Measurements from ENCODE around the gene SNX32. TPM values are rescaled to one million over a fixed set of nuclear protein-coding genes. Genes with fewer than 3 reads are reported as not detected.
"Not testable (repeated sequence)": the region's sequence is repeated elsewhere in the genome, so short reads cannot be mapped to it uniquely, and the experiment has no call there.

Gene SNX32
- polyA plus RNA-seq, 1 donor from 2014 or later: 0.78 TPM

- Mint-ChIP-seq H3K9me3 (no peaks in the 10 kb centered on the region), H3K27me3 (peaks cover 1% of the 10 kb centered on the region), H3K36me3 (no peaks in the 10 kb centered on the region), H3K4me1 (peaks cover 0 to 6% (median 6%) of the 10 kb centered on the region in 3 donors), H3K27ac (no peak overlapping the region), H3K4me3 (no peak overlapping the region)
Observed at GRCh38 chr11:65834202-65834601, 439 bp downstream of the SNX32 start.

DNA sequence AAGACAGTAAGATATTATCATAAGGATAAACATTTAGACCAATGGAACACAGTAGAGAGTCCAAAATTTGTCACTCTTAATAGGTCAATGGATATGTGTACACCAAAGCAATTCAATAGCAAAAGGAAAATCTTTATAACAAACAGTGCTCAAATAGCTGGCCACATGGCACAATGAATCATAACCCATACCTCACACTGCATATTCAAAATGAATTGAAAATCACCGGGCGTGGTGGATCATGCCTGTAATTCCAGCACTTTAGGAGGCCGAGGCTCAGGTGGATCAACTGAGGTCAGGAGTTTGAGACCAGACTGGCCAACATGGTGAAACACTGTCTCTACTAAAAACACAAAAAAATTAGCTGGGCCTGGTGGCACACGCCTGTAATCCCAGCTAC, 8.4 kb downstream of the SNX32 start:
- no peaks in the 10 kb centered on the region for H3K9me3 Mint-ChIP-seq
- no peak overlapping the region for H3K27ac Mint-ChIP-seq
- no peaks in the 10 kb centered on the region for H3K4me1 Mint-ChIP-seq
- no peaks in the 10 kb centered on the region for H3K36me3 Mint-ChIP-seq
- H3K27me3 Mint-ChIP-seq: no peaks in the 10 kb centered on the region
- H3K4me3 Mint-ChIP-seq: no peak overlapping the region

- H3K9me3 Mint-ChIP-seq: no peaks in the 10 kb centered on the region
- no peaks in the 10 kb centered on the region for H3K4me1 Mint-ChIP-seq
- no peaks in the 10 kb centered on the region for H3K36me3 Mint-ChIP-seq
- H3K27me3 Mint-ChIP-seq: no peaks in the 10 kb centered on the region
- H3K27ac Mint-ChIP-seq: no peak overlapping the region
- H3K4me3 Mint-ChIP-seq: no peak overlapping the region
Observed at GRCh38 chr11:65843811-65844210, 10.0 kb downstream of the SNX32 start.

DNA sequence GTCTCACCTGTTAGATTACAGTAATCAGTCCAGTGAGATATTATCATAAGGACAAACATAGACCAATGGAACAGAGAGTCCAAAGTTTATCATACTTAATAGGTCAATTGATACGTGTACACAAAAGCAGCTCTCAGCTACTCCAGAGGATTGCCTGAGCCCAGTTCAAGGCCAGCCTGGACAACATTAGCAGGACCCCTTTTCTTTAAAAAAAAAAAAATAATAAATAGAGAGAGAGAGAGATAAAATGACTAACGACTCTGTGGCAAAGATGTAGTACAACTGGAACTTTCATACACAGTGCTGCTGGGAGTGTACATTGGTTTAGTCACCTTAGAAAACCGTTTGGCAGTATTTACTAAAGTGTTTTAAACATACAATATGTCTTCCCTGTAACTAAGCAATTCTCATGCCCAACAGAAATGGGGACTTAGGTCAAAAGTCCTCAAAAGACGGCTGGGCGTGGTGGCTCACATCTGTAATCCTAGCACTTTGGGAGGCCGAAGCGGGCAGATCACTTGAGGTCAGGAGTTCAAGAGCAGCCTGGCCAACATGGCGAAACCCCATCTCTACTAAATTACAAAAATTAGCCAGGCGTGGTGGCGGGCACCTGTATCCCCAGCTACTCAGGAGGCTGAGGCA, 10.6 kb downstream of the SNX32 start:
- Mint-ChIP-seq H3K36me3 (no peaks in the 10 kb centered on the region), H3K9me3 (no peaks in the 10 kb centered on the region), H3K27ac (no peak overlapping the region), H3K4me1 (no peaks in the 10 kb centered on the region), H3K4me3 (no peak overlapping the region), H3K27me3 (no peaks in the 10 kb centered on the region)

- Mint-ChIP-seq H3K27ac (no peak overlapping the region), H3K9me3 (no peaks in the 10 kb centered on the region), H3K4me3 (no peak overlapping the region), H3K4me1 (peaks cover 0 to 5% (median 2%) of the 10 kb centered on the region in 3 donors), H3K27me3 (no peaks in the 10 kb centered on the region), H3K36me3 (no peaks in the 10 kb centered on the region)
Observed at GRCh38 chr11:65847746-65848145, 14.0 kb downstream of the SNX32 start.

DNA sequence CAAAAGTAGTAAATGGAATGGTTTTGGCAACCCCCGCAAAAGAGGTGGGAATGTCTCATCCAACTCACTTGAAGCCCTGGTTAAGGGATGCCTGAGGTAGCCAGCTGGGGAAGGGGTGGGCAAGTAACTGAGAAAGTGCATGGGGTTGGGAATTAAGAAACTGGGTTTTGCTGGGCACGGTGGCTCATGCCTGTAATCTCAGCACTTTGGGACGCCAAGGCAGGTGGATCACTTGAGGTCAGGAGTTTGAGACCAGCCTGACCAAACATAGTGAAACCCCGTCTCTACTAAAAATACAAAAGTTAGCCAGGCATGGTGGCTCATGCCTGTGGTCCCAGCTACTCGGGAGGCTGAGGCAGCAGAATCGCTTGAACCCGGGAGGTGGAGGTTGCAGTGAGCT, 14.9 kb downstream of the SNX32 start:
- not testable (repeated sequence) for H3K4me3 Mint-ChIP-seq, H3K9me3 Mint-ChIP-seq, H3K4me1 Mint-ChIP-seq, H3K36me3 Mint-ChIP-seq, H3K27me3 Mint-ChIP-seq
- H3K27ac Mint-ChIP-seq: peak overlapping the region in 1 of 3 donors; percentile 46

- H3K4me3 Mint-ChIP-seq: no peak overlapping the region
- peaks cover 6 to 7% (median 7%) of the 10 kb centered on the region in 3 donors for H3K4me1 Mint-ChIP-seq
- peaks cover 3% of the 10 kb centered on the region for H3K36me3 Mint-ChIP-seq
- no peaks in the 10 kb centered on the region for H3K9me3 Mint-ChIP-seq
- H3K27me3 Mint-ChIP-seq: no peaks in the 10 kb centered on the region
- peak overlapping the region in 1 of 3 donors; percentile 23 for H3K27ac Mint-ChIP-seq
Observed at GRCh38 chr11:65849366-65849765, 15.6 kb downstream of the SNX32 start.

DNA sequence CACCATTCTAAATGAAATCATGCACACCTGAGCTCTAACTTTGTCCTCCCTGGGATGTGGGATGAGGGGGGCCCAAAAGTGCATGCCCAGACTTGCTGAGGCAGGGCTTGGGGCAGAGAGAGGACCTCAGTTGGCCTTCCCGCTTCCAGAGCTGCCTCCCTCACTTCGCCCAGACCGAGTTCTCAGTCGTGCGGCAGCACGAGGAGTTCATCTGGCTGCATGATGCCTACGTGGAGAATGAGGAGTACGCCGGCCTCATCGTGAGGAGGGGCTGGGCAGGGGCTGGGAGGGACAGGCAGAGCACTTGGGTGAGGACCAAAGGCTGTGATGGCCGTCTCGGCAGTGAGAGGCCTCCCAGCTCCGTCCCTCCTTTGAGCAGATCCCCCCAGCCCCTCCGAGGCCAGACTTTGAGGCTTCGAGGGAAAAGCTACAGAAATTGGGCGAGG, 16.0 kb downstream of the SNX32 start:
- peak overlapping the region in 1 of 3 donors; percentile 23 for H3K27ac Mint-ChIP-seq
- peaks cover 4% of the 10 kb centered on the region for H3K36me3 Mint-ChIP-seq
- H3K4me1 Mint-ChIP-seq: peaks cover 10 to 12% (median 10%) of the 10 kb centered on the region in 3 donors
- H3K27me3 Mint-ChIP-seq: no peaks in the 10 kb centered on the region
- peak overlapping the region in 1 of 4 donors; percentile 20 for H3K4me3 Mint-ChIP-seq
- no peaks in the 10 kb centered on the region for H3K9me3 Mint-ChIP-seq

DNA sequence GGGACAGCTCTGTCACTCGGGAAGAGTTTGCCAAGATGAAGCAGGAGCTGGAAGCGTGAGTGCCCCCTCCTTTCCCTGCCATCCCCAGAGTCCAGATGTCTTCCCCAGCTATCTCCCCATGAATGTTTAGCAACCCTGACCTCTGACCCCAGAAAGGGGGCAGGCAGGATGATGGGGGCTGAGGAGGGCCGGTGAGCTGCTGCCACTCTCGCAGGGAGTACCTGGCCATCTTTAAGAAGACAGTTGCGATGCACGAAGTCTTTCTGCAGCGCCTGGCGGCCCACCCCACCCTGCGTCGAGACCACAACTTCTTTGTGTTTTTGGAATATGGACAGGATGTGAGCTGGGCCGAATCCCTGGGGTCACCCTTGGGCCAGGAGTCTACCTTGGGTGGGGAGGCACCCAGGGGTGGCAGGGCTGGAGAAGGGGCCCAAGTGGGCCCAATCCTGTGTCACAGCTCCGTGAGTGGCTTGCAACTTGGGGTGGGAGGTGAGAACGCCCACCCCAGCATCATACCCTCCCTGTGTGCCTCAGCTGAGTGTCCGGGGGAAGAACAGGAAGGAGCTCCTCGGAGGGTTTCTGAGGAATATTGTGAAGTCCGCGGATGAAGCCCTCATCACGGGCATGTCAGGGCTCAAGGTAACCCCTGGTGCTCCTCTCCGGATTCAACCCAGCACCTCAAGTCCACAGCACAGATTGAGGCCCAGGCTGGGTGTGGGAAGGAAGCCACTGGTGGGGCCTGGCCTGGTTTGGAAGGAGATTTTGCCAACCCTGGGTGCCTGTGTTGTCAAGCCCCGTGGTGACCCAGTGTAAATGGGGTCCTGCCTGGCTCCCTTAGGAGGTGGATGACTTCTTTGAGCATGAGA, 16.7 kb downstream of the SNX32 start:
- Mint-ChIP-seq H3K36me3 (peaks cover 5% of the 10 kb centered on the region), H3K27me3 (no peaks in the 10 kb centered on the region), H3K27ac (no peak overlapping the region), H3K9me3 (no peaks in the 10 kb centered on the region), H3K4me1 (peaks cover 12 to 14% (median 13%) of the 10 kb centered on the region in 3 donors), H3K4me3 (peak overlapping the region in 1 of 4 donors; percentile 20)

GRCh38 chr11:65851083-65851579, 17.4 kb downstream of the SNX32 start:
- H3K9me3 Mint-ChIP-seq: no peaks in the 10 kb centered on the region
- H3K4me1 Mint-ChIP-seq: peaks cover 13 to 21% (median 17%) of the 10 kb centered on the region in 3 donors
- no peaks in the 10 kb centered on the region for H3K27me3 Mint-ChIP-seq
- H3K36me3 Mint-ChIP-seq: peaks cover 6% of the 10 kb centered on the region
- no peak overlapping the region for H3K4me3 Mint-ChIP-seq
- H3K27ac Mint-ChIP-seq: peak overlapping the region in 1 of 3 donors; percentile 31

- peak overlapping the region in 1 of 4 donors; percentile 76 for H3K4me3 Mint-ChIP-seq
- no peaks in the 10 kb centered on the region for H3K9me3 Mint-ChIP-seq
- peaks cover 21 to 28% (median 24%) of the 10 kb centered on the region in 3 donors for H3K4me1 Mint-ChIP-seq
- H3K27me3 Mint-ChIP-seq: no peaks in the 10 kb centered on the region
- H3K27ac Mint-ChIP-seq: peak overlapping the region in 2 of 3 donors; percentile 50 to 70
- H3K36me3 Mint-ChIP-seq: peaks cover 6% of the 10 kb centered on the region
Observed at GRCh38 chr11:65851811-65852507, 18.2 kb downstream of the SNX32 start.

GRCh38 chr11:65852508-65853245, 18.9 kb downstream of the SNX32 start:
- Mint-ChIP-seq H3K36me3 (peaks cover 6% of the 10 kb centered on the region), H3K27ac (peak overlapping the region in 2 of 3 donors; percentile 82 to 92), H3K4me1 (peaks cover 22 to 28% (median 24%) of the 10 kb centered on the region in 3 donors)

DNA sequence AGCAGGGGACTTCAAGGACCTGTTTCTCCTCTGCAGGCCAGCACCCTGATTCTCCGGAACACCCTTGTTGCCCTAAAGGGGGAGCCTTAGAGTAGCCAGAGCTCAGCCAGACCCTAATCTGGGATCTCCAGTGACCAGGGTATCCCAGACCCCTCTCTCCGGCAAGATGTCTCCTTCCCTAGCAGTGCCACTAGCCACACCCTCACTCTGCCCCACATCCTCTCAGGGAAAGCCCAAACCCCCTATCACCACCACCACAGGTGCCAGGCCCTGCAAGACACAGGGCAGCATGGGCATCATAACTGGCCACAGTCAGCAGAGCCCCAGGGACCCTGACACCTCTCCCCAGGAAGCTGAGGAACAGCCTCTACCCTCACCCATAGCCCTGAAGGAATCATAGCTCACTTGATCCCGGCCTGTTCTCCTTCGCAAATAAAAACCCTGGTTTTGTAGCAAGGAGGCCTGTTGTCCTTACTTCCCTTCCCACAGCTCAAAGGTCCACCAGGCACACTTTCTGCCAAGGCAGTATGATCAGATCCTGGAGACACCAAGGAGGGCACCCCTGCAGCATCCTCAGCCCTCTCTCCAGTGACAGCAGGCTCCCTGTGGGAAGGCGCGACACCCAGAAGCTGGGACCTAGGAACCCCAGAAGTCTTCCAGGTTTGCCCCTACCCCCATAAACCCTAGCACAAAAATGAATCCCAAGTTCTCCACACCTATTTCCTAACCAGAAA, 19.6 kb downstream of the SNX32 start:
- H3K27ac Mint-ChIP-seq: peak overlapping the region in 2 of 3 donors; percentile 82 to 92
- H3K4me1 Mint-ChIP-seq: peaks cover 26 to 31% (median 27%) of the 10 kb centered on the region in 3 donors
- peak overlapping the region in 1 of 4 donors; percentile 96 for H3K4me3 Mint-ChIP-seq
- H3K9me3 Mint-ChIP-seq: no peaks in the 10 kb centered on the region
- no peaks in the 10 kb centered on the region for H3K27me3 Mint-ChIP-seq
- peaks cover 6% of the 10 kb centered on the region for H3K36me3 Mint-ChIP-seq

More at GRCh38 chr11:65852508-65853245, 18.9 kb downstream of the SNX32 start:
- H3K27me3 Mint-ChIP-seq: no peaks in the 10 kb centered on the region
- H3K4me3 Mint-ChIP-seq: peak overlapping the region in 1 of 4 donors; percentile 96
- no peaks in the 10 kb centered on the region for H3K9me3 Mint-ChIP-seq
